Jurkat, Clone E6-1 (cell line): ENCODE data around the gene TRDMT1.

ENCODE experiments used
- DNase-seq: peaks from one replicate; pipeline ENCODE4 v3.0.0-alpha.2; 2011; ENCODE audit warnings: low read depth, low spot score
- H3K4me3 ChIP-seq: 2 replicates; pipeline ENCODE4 v1.5.1; 2011; ENCODE audit warnings: mild to moderate bottlenecking, low read length, control low read depth, moderate library complexity

The TRDMT1 gene

GRCh38 chr10:17214526-17214925 lies 13.1 kb upstream of the TRDMT1 start:
- DNase-seq = no peak
- no peak overlapping the region for H3K4me3 ChIP-seq

GRCh38 chr10:17213646-17214349 lies 12.3 kb upstream of the TRDMT1 start:
- DNase-seq = no peak
- no peak overlapping the region for H3K4me3 ChIP-seq

DNA sequence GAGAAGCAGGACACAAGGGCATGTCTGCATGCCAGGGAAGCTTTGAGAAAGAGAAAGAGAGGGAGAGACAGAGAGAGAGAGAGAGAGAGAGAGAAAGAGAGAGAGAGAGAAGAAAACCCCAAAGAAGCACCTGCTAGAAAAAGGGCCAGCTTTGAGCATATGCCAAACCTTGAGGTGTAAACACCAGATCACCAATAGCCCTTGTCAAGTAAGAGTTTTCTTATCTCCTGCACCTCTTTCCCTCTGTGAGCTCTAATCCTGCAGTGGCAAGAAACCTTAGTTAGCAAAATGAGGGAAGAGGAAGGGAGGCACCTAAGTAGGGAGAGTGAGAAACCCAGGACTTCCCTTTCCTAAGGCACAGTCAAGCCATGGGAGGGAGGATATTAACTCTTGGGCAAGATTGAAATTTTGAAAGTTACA lies 11.3 kb upstream of the TRDMT1 start:
- no peak for DNase-seq
- H3K4me3 ChIP-seq = no peak overlapping the region

DNA sequence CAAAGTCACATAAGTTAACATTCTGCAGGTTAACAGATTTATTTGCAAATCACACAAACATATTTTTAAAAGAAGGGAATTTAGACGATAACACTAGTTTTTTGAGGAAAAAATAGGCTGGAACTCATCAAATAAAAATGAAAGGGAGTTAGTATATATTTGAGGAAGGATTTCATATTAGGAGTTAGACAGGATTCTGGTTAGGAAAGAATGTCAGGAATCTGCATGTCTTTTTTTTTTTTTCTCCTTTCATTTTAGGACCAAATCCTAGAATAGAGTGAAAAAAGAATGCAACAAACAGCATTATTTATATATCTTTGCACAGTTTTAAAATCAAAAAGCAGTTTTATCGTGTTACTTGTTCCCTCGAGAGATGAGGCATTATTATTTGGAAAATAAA lies 8.9 kb upstream of the TRDMT1 start:
- H3K4me3 ChIP-seq = no peak overlapping the region
- no peak for DNase-seq

GRCh38 chr10:17209881-17210280 lies 8.4 kb upstream of the TRDMT1 start:
- no peak overlapping the region for H3K4me3 ChIP-seq
- DNase-seq = no peak

DNA sequence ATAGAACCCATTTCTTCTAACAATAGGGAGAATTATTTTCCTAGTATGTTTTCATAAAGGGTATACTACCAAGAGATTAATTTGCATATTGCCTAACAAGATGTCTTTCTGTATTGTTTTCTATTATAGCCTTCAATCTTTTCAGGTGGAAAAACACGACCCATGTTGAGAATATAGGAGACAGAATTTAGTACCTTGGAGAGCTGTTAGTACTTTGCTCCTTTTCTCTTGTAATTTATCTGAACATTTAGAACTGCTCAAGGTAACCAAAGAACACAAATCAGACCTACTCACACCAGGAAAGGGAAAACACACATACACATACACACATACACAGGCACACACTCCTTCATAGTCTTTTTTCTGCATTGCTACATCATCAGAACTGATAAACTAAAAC lies 7.8 kb upstream of the TRDMT1 start:
- H3K4me3 ChIP-seq = no peak overlapping the region
- DNase-seq = no peak

DNA sequence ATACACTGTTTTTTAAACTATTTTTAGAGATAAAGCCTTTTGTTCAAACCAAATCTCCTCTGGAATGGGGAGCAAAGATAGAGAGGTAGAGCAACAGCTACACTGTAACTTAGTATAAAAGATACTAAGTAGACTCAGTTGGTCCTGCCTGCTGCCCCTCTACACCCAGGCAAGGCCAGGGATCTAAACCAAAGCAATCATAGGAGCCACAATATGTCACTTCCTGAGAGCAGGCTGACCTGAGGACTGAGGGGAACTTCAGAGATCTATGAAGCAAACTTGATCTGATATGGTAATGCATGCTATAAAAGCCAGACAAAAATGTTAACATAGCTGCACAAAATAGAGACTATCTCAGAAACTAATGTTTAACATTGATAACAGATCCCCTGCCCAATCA lies 7.0 kb upstream of the TRDMT1 start:
- no peak for DNase-seq
- no peak overlapping the region for H3K4me3 ChIP-seq

- DNase-seq = peak; percentile 63
- no peak overlapping the region for H3K4me3 ChIP-seq
Observed at GRCh38 chr10:17206210-17206709, 4.8 kb upstream of the TRDMT1 start.

- H3K4me3 ChIP-seq = no peak overlapping the region
- DNase-seq = no peak
Observed at GRCh38 chr10:17203416-17203815, 1.9 kb upstream of the TRDMT1 start.

- no peak overlapping the region for H3K4me3 ChIP-seq
- no peak for DNase-seq
Observed at GRCh38 chr10:17202999-17203398, 1.5 kb upstream of the TRDMT1 start.

GRCh38 chr10:17202506-17202905 lies 1.0 kb upstream of the TRDMT1 start:
- no peak overlapping the region for H3K4me3 ChIP-seq
- no peak for DNase-seq

GRCh38 chr10:17201794-17202116 lies 283 bp upstream of the TRDMT1 start:
- H3K4me3 ChIP-seq = peak overlapping the region; percentile 73

GRCh38 chr10:17200001-17200911 lies 1.2 kb downstream of the TRDMT1 start:
- no peak for DNase-seq
- H3K4me3 ChIP-seq = peak overlapping the region; percentile 73

More at GRCh38 chr10:17201794-17202116, 283 bp upstream of the TRDMT1 start:
- no peak for DNase-seq

DNA sequence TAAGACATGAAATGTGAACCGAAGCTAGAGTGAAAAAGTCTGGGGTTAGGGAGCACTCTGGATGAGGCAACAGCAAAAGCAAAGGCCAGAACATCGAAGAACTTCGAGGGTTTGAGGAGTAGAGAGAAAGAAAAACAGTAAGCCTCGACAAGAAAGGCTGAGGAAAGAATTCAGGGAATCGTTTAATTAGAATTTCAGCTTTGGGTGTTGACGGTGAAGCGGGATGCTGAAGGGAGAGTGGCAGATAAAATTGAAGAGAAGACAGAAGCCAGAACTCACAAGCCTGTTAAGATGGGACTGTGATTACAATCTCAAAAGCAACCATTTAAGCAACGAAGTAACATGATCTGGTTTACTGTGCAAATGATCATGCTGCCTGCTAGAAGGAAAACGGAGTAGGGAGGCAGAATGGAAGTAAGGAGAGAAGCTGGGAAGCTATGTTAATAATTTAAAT lies 2.1 kb downstream of the TRDMT1 start:
- no peak for DNase-seq
- no peak overlapping the region for H3K4me3 ChIP-seq

GRCh38 chr10:17196573-17196972 lies 4.9 kb downstream of the TRDMT1 start:
- DNase-seq = no peak
- no peak overlapping the region for H3K4me3 ChIP-seq

DNA sequence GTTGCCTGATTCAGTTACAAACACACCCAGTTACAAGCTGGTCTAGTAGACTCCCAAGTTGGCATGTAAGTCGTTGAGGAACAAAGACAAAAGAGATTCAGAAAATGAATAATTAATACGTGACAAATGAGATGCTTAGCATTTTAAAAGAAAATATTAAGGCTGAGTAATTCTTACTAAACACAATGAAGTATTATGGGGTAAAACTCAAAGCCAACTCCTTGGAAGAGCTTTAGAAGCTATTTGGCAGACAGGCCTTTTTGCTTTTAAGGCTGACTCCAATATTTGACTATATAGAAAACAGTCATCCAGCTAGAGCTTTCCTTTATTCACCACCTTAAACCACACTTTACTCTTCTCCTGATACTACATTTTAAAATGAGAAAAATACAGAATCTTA lies 5.4 kb downstream of the TRDMT1 start:
- H3K4me3 ChIP-seq = no peak overlapping the region
- DNase-seq = no peak

GRCh38 chr10:17195083-17195482 lies 6.4 kb downstream of the TRDMT1 start:
- no peak overlapping the region for H3K4me3 ChIP-seq
- no peak for DNase-seq

DNA sequence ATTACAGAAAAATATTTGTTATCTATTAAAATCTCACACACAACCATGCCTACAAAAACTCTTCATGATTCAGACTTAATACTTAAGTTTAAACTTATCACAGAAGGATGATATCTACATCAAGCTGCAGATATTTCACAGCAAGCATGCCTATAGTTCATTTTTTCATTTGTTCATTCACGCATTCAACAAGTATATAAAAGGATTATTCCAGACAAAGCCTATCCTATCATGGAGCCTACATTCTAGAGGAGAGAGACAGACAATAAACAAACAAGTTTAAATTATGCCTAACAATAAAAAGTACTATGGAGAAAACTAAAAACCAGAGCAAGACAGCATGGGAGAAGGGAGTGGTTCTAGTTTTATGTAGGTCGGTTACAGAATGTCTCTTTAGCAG lies 10.9 kb downstream of the TRDMT1 start:
- no peak overlapping the region for H3K4me3 ChIP-seq
- no peak for DNase-seq

- DNase-seq = no peak
Observed at GRCh38 chr10:17188644-17189172, 12.8 kb downstream of the TRDMT1 start.

GRCh38 chr10:17185873-17186272 lies 15.6 kb downstream of the TRDMT1 start:
- no peak for DNase-seq
- H3K4me3 ChIP-seq = no peak overlapping the region

More at GRCh38 chr10:17188644-17189172, 12.8 kb downstream of the TRDMT1 start:
- no peak overlapping the region for H3K4me3 ChIP-seq
